Measurements from ENCODE around the gene PKP1.

The PKP1 gene

GRCh38 chr1:201360901-201361651 lies 77.8 kb downstream of the PKP1 start:
- Histone ChIP-seq H3K79me2 (ENCODE audit: insufficient read depth, low read length) (no peaks in the 10 kb centered on the region), H3K9ac (ENCODE audit: low read length) (no peak overlapping the region), H3F3A (ENCODE audit: insufficient read depth) (no peaks in the 10 kb centered on the region), H4K20me1 (ENCODE audit: low read depth, low read length) (no peaks in the 10 kb centered on the region), H3K36me3 (ENCODE audit: low read length) (no peaks in the 10 kb centered on the region), H3K9me3 (ENCODE audit: insufficient read depth, low read length) (no peaks in the 10 kb centered on the region), H3K4me3 (ENCODE audit: insufficient read depth, low read length, poor library complexity, severe bottlenecking) (no peak overlapping the region), H3K27ac (ENCODE audit: low read depth, low read length) (no peak overlapping the region), H3K27me3 (ENCODE audit: low read length) (no peaks in the 10 kb centered on the region), H2AFZ (ENCODE audit: low read depth, low read length, severe bottlenecking) (no peak overlapping the region), H3K4me2 (ENCODE audit: low read depth, low read length, poor library complexity, severe bottlenecking) (no peak overlapping the region), H3K9me2 (replicated peaks; ENCODE audit: insufficient read depth, low read length) (no peaks in the 10 kb centered on the region)
- TF ChIP-seq CTCF (IDR thresholded peaks at IDR 0.05; ENCODE audit: insufficient read depth, low read length, poor library complexity, severe bottlenecking) (no peak), EZH2phosphoT487 (conservative IDR thresholded peaks at IDR 0.05; ENCODE audit: low read length) (no peak)

- H3K36me3 ChIP-seq (ENCODE audit: low read length), result no peaks in the 10 kb centered on the region
- no peak overlapping the region for H3K4me2 ChIP-seq (ENCODE audit: low read depth, low read length, poor library complexity, severe bottlenecking)
- no peak overlapping the region for H2AFZ ChIP-seq (ENCODE audit: low read depth, low read length, severe bottlenecking)
- H3K9me2 ChIP-seq (replicated peaks; ENCODE audit: insufficient read depth, low read length), result no peaks in the 10 kb centered on the region
- no peaks in the 10 kb centered on the region for H3K79me2 ChIP-seq (ENCODE audit: insufficient read depth, low read length)
- no peaks in the 10 kb centered on the region for H4K20me1 ChIP-seq (ENCODE audit: low read depth, low read length)
- TF ChIP-seq EZH2phosphoT487 (conservative IDR thresholded peaks at IDR 0.05; ENCODE audit: low read length) (no peak), CTCF (IDR thresholded peaks at IDR 0.05; ENCODE audit: insufficient read depth, low read length, poor library complexity, severe bottlenecking) (peak; percentile 42)
- no peak overlapping the region for H3K9ac ChIP-seq (ENCODE audit: low read length)
- H3K4me3 ChIP-seq (ENCODE audit: insufficient read depth, low read length, poor library complexity, severe bottlenecking), result no peak overlapping the region
- no peaks in the 10 kb centered on the region for H3K27me3 ChIP-seq (ENCODE audit: low read length)
- no peaks in the 10 kb centered on the region for H3F3A ChIP-seq (ENCODE audit: insufficient read depth)
- H3K9me3 ChIP-seq (ENCODE audit: insufficient read depth, low read length), result no peaks in the 10 kb centered on the region
- H3K27ac ChIP-seq (ENCODE audit: low read depth, low read length), result no peak overlapping the region
Observed at GRCh38 chr1:201361652-201362504, 78.6 kb downstream of the PKP1 start.

GRCh38 chr1:201362906-201363305 lies 79.6 kb downstream of the PKP1 start:
- Histone ChIP-seq H3K27ac (ENCODE audit: low read depth, low read length) (no peak overlapping the region), H2AFZ (ENCODE audit: low read depth, low read length, severe bottlenecking) (no peak overlapping the region), H3K9me3 (ENCODE audit: insufficient read depth, low read length) (no peaks in the 10 kb centered on the region), H4K20me1 (ENCODE audit: low read depth, low read length) (no peaks in the 10 kb centered on the region), H3K4me3 (ENCODE audit: insufficient read depth, low read length, poor library complexity, severe bottlenecking) (no peak overlapping the region), H3K79me2 (ENCODE audit: insufficient read depth, low read length) (no peaks in the 10 kb centered on the region), H3K36me3 (ENCODE audit: low read length) (no peaks in the 10 kb centered on the region), H3K9ac (ENCODE audit: low read length) (no peak overlapping the region), H3F3A (ENCODE audit: insufficient read depth) (no peaks in the 10 kb centered on the region), H3K27me3 (ENCODE audit: low read length) (no peaks in the 10 kb centered on the region), H3K4me2 (ENCODE audit: low read depth, low read length, poor library complexity, severe bottlenecking) (no peak overlapping the region), H3K9me2 (replicated peaks; ENCODE audit: insufficient read depth, low read length) (no peaks in the 10 kb centered on the region)
- TF ChIP-seq CTCF (IDR thresholded peaks at IDR 0.05; ENCODE audit: insufficient read depth, low read length, poor library complexity, severe bottlenecking) (no peak), EZH2phosphoT487 (conservative IDR thresholded peaks at IDR 0.05; ENCODE audit: low read length) (no peak)
